Activated CD8-positive, alpha-beta memory T cell treated with anti-CD3 and anti-CD28 coated beads, Interleukin-2, amount 50 U/mL, for 24 hours (primary cell): ENCODE measurements around the gene EXOC6B.

ENCODE experiments used
- DNase-seq: peaks from one replicate; pipeline ENCODE4 v3.0.0-alpha.2; 2020; ENCODE audit errors: extremely low read depth

Gene EXOC6B

DNA sequence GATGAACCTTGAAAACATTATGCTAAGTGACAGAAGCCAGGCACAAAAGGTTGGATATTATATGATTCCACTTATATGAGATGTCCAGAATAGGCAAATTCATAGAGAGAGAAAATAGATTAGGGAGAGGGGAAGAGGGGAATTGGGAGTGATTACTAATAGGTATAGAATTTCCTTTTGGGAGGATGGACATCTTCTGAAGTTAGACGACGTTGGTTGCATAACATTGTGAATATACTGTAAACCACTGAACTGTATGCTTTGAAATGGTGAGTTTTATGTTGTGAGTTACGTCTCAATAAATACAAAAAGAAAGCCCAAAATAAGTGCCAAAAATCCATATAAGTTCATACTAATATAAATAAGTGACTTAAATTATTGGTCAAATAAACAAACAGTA, 659.6 kb downstream of the EXOC6B start:
- DNase-seq, result no peak

DNA sequence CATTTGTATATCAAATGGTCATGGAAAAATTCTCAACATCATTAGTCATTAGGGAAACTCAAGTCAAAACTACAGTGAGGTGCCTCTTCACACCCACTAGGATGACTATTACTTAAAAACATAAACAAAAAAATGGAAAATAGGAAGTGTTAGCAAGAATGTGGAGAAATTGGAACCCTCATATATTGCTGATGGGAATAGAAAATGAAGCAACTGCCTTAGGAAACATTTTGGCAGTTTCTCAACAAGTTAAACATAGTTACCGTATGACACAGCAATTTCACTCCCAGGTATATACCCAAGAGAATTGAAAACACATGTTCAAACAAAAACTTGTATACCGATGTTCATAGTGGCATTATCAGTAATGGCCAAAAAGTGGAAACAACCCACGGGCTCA, 660.0 kb downstream of the EXOC6B start:
- no peak for DNase-seq

DNA sequence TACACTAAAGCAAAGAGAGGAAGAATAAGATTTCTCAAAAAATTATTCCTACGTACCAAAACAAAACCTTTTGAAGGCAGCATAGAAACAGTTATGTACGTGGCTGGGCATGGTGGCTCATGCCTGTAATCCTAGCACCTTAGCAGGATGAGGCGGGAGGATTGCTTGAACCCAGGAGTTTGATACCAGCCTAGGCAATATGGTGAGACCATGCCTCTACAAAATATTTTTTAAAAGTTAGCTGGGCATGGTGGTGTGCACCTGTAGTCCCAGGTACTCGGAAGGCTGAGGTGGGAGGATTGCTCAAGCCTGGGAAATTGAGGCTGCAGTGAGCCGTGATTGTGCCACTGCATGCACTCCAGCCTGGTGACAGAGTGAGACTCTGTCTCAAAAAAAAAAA, 663.3 kb downstream of the EXOC6B start:
- no peak for DNase-seq

DNA sequence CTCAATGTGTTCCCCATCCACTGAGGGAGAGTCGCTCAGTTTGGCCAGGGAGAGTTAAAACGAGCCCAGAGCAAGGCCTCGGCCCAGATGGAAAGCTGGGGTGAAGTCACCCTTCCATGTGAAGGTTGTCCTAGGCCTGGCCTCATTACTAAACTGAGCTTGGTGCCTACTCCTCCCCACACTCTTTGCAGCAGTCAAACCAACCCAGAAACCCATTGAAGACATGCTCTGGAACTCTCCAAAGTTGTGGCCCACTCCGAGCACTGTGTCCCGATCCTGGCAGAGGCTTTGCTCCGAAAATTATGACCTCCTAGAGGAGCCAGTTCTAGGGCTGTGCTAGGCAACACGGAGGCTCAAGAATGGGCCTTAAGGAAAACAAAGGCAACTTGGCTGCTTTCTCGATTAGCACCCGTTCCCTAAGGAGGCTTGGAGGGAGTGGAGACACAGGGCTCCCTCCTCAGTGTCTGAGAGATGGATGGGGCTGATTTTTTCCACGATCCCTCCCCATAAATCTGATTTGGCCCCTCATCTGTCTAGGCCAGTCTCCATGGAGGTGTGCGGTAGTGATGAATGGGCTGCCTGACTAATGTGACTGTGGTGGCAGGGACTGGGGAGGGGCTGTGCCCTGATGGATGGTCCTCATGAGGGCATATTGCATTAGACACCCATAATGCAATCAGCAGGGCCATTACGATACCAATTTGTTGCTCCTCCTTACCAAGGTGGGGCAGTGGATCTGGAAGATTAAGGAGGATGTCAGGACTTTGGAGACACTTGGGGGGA, 666.4 kb downstream of the EXOC6B start:
- DNase-seq, result no peak

DNA sequence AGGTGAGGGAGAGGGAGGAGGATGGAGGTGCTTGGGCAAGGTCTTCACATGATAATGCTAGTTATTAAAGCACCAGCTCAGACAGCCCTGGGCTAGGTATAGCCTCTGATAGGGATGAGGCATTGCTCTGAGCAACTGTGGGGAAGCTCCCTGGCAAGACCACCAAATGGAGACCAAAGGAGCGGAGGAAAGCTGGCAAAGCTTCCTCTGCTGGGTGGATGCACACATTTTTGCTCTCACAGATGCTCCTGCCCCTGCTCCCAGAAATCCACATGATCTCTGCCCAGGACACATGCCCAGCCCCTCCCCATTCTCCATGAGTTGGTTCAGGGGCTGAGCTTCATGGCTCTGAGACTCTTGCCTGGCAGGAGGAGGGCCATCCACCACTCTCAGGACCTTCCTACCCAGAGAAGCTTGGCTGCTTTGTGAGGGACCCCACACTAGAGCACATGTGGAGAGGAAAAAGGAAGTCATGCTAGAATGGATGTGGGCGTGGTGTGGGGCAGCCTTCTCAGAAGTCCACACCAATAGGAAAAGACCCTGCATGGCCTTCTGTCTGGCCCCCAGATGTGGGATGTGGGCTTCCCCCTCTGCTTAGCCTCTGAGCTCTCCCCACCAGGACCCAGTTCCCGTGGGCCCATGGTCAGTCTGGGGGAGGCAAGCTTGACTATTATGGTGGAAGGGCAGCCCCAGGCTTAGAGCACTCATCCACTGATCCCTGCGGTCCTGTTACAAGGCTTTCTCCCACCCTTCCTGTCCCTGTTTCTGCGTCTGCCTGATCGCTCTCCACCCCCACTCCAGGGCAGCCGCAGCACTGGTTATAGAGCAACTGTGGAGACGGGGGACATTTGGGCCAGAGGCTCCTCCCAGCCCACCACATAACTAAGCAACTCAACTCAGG, 667.7 kb downstream of the EXOC6B start:
- no peak for DNase-seq

DNA sequence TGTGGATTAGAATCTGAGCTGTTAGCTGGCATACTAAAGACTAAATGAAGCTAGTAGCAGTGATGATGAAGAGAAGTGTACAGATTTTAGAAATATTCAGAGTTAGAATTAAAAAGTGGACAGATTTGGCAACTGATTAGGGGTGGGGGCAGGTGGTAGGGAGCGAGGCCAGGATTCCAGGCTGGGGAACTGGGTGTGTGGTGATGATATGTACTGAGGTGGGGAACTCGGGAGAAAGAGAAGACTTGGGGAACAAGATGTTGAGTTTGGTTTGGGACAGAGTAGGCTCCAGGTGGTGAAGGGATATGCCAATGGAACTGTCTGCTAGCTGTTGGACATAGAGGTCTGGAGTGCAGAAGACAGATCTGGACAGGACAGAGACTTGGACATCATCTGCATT, 669.0 kb downstream of the EXOC6B start:
- DNase-seq, result no peak

DNA sequence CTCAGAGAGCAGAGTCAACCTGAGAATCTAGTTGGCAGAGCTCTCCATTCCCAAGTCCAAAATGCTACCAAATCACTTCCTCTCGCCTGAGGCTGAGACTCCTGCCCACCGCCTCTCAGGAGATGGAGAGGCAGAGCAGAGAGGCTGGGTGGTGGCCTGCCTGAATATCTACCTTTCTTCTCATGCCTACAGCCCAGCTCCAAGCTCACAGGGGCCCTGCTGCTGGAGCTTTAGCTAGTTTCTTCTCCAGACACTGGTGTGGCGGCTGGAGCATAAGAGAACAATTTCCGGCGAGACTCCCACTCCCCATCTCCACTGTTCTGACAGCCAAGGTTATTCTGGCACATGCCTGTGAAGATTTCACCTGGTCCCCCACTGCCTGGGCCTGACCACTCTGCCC, 670.1 kb downstream of the EXOC6B start:
- DNase-seq, result no peak

DNA sequence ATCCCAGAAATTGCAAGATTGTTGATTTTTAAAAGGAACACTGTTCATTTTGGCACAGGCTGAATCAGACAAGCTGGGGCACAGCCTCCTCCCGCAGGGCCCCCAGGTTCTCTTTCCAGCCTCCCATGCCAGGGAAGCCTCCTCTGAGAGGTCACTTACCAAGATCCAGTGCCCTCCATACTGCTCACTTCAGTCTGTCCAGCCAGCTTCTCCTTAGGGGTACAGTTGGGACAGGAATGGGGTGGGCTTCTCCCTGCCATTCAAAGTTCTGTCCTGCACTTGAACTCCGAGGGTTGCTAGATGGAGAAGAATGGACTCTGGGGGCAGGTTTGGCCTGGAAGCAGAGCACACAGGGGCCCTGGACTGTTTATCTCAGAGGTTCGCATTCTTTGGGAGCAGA, 670.7 kb downstream of the EXOC6B start:
- DNase-seq, result no peak

DNA sequence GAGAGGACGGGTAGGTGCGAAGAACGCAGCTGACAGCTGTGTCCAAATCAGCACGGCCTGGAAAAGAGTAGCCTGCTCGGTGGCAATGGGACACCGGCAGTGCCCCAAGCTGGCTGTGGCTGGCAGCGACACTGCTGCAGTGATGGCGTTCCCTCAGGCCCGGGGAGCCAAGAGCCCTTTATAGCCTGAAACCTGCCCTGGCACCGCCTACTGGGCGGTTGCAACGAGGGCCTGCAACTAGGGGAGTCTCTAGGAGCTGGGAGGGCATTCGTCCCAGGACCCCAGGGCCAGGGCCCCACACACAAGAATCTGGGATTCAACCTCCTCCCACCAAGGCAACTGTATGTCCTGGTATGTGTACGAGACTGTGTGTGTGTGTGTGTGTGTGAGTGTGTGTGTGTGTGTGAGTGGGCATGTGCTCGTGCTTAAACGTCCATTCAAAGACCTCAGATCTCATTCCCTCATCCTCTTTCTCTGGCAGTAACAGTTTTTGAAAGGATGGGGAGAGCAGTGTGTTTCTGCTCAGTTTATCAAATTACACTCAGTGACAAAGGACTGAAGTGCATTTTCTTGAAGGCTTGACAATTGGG, 671.4 kb downstream of the EXOC6B start:
- no peak for DNase-seq

DNA sequence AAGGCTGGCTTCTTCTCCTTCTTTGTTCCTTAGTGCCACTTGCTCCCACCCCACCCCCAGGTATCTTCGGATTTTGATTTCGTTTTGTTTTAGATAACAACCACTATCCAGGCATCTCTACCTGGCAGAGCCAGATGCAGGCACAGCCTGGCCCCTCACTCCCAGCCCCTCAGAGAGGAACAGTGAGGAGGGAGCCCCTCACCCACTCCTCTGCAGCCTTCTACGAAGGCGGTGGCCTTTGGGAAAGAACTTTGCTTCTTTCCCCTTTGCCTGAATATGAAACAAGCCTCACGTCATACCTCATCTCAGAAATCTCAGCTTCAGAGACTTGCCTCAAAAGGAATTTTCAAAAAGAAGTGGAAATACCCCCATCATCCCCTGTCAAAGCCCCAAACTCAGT, 671.9 kb downstream of the EXOC6B start:
- DNase-seq, result no peak

DNA sequence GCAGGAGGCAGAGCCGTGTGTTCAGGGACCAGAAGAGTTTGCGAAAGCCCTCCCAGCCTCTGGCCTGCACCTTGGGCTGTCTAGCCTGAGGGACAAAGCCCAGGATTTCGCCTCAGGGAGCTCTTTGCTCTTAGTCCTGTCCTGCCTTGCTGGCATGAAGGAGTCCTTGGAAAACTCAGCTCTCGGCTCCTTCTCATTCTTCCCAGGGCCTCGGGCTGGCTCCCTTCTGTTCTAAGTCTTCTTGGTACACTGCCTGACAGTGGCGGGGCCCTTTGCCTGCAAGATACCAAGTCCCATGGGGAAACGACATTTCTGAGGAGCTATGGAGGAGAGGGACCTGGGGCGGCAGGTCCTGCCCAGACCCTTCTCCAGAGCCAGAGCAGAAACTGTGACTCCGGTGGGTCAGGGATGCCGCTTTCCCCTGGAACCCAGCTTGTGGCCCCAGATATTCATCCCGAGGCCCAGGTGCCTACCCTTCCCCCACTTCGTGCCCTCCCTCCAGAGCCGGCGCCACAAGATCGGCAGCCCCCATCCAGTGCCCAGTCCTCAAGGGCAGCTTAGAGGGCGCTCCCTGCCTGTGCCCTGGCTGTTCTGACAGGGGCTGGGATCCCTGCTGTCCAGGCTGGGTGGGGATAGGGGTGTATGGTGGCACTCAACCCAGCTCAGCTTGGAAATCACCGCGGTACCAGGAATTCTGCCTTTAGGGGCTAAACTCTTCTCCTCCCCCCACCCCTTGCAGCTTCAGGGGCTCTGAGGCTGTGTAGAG, 672.6 kb downstream of the EXOC6B start:
- no peak for DNase-seq

DNA sequence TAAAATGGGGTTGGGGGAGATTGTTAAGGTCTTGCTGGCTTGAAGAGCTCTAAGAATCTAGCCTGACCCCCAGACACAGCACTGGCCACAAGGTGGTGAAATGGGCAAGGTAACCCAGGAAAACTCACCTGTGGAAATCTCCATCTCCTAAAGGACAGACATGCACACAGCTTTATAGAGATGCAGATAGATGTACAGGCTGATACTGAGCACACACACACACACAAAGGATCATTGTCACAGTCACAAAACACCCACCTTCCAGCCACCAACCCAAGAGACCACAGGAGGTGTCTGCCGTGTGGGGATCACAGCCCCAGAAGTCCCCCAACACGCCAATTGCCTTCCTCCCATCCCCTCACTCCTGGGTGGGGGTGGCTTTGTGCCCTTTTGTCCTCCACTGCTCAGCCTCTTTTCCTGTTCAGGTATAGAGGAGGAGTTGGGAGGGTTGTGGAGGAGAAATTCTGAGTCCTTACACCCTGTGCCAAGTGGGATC, 674.9 kb downstream of the EXOC6B start:
- DNase-seq, result no peak

DNA sequence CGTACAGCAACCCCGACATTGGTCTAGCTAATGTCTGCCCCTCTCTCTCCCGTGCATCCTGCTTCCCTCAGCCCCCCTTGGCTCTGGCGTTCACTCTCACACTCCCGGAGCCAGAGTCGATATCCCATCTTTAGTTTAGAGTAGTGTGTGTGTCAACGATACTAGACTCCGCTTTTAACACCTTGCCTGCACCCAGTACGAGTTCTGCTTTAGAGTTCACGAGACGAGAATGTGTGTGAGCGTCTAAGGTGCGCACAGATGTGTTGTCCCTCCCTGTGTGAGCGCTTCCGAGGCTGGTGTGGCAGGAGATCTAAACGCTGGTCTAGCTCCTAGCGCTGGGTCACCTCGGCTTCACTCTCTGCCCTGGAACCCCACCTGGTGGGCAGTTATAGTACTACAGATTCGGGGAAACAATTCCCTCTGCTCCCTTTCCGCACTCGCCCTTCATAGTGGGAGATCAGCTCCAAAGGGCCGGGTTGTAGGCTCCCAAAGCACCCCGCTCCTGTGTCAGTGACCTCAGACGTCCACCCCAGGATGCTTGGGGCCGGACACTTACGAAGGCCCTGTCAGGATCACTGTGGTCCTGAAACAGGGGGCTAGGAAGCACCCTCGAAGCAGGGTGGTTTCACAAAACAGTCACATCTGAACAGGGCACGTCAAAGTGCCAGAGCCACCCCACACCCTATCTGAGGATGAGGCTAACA, 675.5 kb downstream of the EXOC6B start:
- DNase-seq, result peak; percentile 27

DNA sequence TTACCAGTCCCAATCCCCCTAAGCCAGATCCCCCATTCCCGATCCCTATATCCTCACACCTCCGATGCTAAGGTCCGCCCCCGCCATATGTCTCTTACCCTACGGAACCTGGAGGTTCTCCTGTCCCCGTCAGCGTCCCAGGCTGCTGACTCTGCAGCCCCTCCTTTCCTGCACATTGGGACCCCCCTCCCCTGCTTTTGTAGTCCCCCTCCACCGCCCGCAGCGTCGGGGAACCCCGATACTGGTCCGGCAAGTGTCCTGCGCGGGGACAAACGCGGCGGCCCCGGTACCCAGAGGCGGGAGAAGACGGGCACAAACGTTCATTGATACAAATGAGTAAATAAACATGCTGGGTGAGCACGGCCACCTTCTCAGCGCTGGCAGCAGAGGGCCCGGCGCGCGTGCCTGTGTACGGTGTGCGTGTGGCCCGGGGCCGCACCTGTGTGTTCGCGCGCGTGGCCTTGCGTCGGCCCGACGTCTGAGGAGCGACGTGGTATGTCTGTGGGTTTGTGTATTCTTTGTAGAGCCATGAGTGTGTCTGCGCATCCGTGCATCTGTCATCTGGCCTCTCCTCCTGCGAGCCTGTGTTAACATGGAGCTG, 676.2 kb downstream of the EXOC6B start:
- DNase-seq, result no peak

DNA sequence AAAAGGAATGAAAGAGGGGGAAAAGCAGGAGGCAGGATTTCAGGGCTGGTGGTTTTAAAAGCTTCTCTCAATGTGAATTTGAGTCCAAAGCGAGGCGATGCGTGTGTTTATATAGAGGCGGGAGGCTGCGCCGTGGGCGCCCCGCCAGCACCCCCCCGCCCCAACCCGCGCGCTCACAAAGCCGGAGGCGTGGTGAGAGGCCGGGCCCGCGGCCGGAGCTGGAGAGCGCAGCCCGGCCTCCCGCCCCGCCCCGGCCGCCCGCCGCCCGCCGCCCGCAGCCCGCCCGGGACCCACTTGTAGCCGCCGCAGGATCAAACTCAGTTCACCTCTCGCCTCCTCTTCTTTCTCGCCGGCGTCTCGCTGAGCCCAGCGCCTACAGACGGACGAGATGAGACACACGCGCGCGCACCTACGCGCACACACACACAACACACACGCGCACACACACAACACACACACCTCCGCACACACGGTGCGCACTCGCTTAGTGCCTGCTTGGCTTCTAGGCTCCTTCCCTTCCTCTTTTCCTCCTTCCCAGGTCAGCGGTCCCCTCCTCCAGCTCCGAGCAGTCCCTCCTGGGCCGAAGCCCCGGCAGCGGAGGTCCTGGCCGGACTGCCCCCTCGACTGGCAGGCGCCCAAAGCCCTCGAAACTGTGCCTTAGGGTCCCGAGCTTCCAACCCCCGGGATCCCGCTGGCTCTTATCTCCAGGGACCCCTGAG, 676.8 kb downstream of the EXOC6B start:
- no peak for DNase-seq

DNA sequence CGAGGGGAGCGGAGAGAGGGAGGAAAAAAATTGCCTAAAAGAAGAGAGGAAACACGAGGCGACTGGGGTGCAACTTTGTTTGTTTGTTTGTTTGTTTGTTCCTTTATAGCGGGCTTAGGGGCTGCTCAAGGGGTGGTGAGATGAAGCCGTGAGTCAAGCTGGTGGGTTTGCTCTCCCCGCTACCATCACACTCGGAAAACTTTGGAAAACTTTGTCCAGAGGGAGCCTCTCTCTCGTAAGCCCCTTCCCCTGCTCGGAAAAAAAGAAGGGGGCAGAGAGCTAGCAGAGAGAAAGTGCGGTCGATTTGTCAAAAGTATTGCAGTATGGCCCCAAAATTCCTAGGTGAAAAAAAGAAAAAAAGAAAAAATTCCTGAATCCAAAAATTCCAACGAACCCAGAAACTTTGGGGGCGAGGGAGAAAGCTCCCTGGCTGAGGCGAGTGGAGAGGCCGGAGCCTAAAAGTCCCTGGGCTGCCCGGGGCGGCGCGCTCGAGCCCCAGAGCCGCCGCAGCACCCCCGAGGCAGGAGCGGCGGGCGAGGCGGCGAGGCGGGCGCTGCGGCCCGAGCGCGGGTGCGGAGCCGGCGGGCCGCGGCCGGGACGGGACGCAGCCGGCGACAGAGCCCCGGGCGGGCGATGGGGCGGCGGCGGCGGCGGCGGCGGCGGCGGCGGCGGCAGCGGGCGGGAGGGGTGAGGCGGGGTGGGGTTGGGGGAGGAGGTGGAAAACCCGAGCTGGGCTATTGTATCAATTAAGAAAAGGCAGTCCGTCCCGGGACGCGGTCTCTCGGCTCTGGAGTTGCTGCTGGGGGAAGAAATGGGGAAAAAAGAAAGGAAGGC, 677.6 kb downstream of the EXOC6B start:
- no peak for DNase-seq

DNA sequence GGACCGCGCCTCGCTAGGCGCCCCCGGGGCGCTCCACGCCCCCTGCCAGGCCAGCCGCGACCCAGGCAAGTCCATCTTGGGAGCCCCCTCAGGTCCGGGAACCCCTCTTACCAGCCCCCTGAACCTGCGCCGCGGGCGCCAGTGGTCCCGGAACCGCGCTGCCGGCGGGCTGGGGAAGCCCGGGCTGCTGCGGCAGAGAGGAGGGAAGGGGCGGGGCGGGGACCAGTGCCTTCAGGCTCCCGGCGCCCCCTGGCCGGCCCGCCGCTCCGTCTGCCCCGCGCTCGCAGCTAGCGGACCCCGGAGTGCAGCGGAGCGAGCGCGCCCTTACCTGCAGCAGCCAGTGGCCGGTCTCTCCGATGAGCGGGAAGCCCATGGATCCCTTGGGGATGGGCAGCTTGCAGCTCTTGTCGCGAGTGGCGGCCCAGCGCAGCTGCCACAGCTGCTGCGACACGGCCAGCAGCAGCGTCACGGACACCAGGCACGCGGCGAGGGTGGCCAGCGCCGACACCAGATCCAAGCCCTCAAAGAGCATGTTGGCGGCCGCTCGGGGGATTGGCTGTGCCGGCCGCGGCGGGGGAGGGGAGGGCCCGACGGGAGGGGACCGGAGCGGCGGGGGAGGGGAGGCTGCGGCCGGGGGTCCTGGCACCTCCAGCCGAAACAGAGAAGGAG, 678.4 kb downstream of the EXOC6B start, which contains the start of gene CYP26B1:
TSS of gene CYP26B1 (minus strand) at position 560 of the 669 bp plus-strand sequence. CDS start at position 532, 28 bp downstream.
- no peak for DNase-seq
